Cardiac ventricle fibroblast (primary cell): Measurements from ENCODE around the gene ZFAND2A. TPM values are rescaled to one million over a fixed set of nuclear protein-coding genes. Genes with fewer than 3 reads are reported as not detected.

Source experiments
- total RNA-seq: library from RNA; depleted of rRNA; stranded (reverse); fragments of >200 nt; gene quantifications from 2 replicates; pipeline ENCODE4 v1.2.3, GENCODE V29; 2015

The ZFAND2A gene
- 15.7 and 19.5 TPM in 2 replicates for total RNA-seq

GRCh38 chr7:1159891-1160669 is at the start of gene ZFAND2A:
Gene ZFAND2A, minus strand, starts transcription at chr7:1160196. Its CDS starts 1,984 bp downstream, at chr7:1158212.

Other genes starting within 250 kb of the ZFAND2A start
- gene ADAP1, start 205.5 kb downstream of the ZFAND2A start, total RNA-seq, result 1.2 TPM in 2 replicates
- gene COX19, start 184.6 kb downstream of the ZFAND2A start, total RNA-seq, result 5.6 and 10.2 TPM in 2 replicates
- not detected in 2 replicates for gene CYP2W1, start 177.0 kb downstream of the ZFAND2A start, total RNA-seq
- gene GPR146, start 115.7 kb downstream of the ZFAND2A start, total RNA-seq, result 9.2 and 13.6 TPM in 2 replicates
- 5.6 and 7.6 TPM in 2 replicates for gene GPER1, start 72.1 kb downstream of the ZFAND2A start, total RNA-seq
- not detected in 2 replicates for gene UNCX, start 72.7 kb upstream of the ZFAND2A start, total RNA-seq